SH-SY5Y (cell line): ENCODE measurements around the gene KLF5.

Experiments
- GATA2 ChIP-seq: IDR thresholded peaks from 2 replicates; pipeline ENCODE4 v1.6.1; 2011; ENCODE audit warnings: mild to moderate bottlenecking, low read depth, low read length
- GATA3 ChIP-seq: IDR thresholded peaks from 2 replicates; pipeline ENCODE4 v1.6.1; 2011; ENCODE audit warnings: low read depth, mild to moderate bottlenecking, low read length, moderate library complexity

- TF ChIP-seq GATA2 (no peak), GATA3 (no peak)
Measured at GRCh38 chr13:73075546-73075945, 16.7 kb downstream of the KLF5 start.
